NCI-H2196 (cell line): ENCODE measurements around the gene GALNTL6.

Experiments
- DNase-seq: peaks from one replicate; lab custom pipeline; 2025; ENCODE audit not compliant: unreplicated experiment; lab: John Stamatoyannopoulos, UW

The GALNTL6 gene

GRCh38 chr4:171812665-171813525, at the start of gene GALNTL6:
TSS of gene GALNTL6 (plus strand) at chr4:171813404.
- no peak for DNase-seq

GRCh38 chr4:171765514-171765913, 47.7 kb upstream of the GALNTL6 start:
- DNase-seq: no peak

- DNase-seq: no peak
Measured at GRCh38 chr4:171774642-171775190, 38.5 kb upstream of the GALNTL6 start.

GRCh38 chr4:171779301-171779700, 33.9 kb upstream of the GALNTL6 start:
- no peak for DNase-seq

- no peak for DNase-seq
Measured at GRCh38 chr4:171785388-171785787, 27.8 kb upstream of the GALNTL6 start.

GRCh38 chr4:171793723-171794122, 19.5 kb upstream of the GALNTL6 start:
- no peak for DNase-seq

GRCh38 chr4:171794528-171794927, 18.7 kb upstream of the GALNTL6 start:
- no peak for DNase-seq

- DNase-seq: no peak
Measured at GRCh38 chr4:171809854-171810253, 3.4 kb upstream of the GALNTL6 start.

- DNase-seq: no peak
Measured at GRCh38 chr4:171812333-171812664, 905 bp upstream of the GALNTL6 start.

GRCh38 chr4:171813526-171814250, 484 bp downstream of the GALNTL6 start:
- DNase-seq: no peak

- DNase-seq: no peak
Measured at GRCh38 chr4:171814545-171814944, 1.3 kb downstream of the GALNTL6 start.

- DNase-seq: no peak
Measured at GRCh38 chr4:171817026-171817425, 3.8 kb downstream of the GALNTL6 start.

- no peak for DNase-seq
Measured at GRCh38 chr4:171834640-171835039, 21.4 kb downstream of the GALNTL6 start.

GRCh38 chr4:171843456-171843855, 30.3 kb downstream of the GALNTL6 start:
- DNase-seq: no peak

- DNase-seq: no peak
Measured at GRCh38 chr4:171846232-171846631, 33.0 kb downstream of the GALNTL6 start.

- DNase-seq: no peak
Measured at GRCh38 chr4:171846893-171847292, 33.7 kb downstream of the GALNTL6 start.

GRCh38 chr4:171847751-171848150, 34.5 kb downstream of the GALNTL6 start:
- no peak for DNase-seq

GRCh38 chr4:171849686-171850222, 36.5 kb downstream of the GALNTL6 start:
- DNase-seq: no peak

- DNase-seq: no peak
Measured at GRCh38 chr4:171851295-171851694, 38.1 kb downstream of the GALNTL6 start.

- DNase-seq: no peak
Measured at GRCh38 chr4:171857302-171858012, 44.3 kb downstream of the GALNTL6 start.

- DNase-seq: no peak
Measured at GRCh38 chr4:171875291-171875690, 62.1 kb downstream of the GALNTL6 start.
